ENCODE data around the gene ZDHHC8.

ZDHHC8 gene

DNA sequence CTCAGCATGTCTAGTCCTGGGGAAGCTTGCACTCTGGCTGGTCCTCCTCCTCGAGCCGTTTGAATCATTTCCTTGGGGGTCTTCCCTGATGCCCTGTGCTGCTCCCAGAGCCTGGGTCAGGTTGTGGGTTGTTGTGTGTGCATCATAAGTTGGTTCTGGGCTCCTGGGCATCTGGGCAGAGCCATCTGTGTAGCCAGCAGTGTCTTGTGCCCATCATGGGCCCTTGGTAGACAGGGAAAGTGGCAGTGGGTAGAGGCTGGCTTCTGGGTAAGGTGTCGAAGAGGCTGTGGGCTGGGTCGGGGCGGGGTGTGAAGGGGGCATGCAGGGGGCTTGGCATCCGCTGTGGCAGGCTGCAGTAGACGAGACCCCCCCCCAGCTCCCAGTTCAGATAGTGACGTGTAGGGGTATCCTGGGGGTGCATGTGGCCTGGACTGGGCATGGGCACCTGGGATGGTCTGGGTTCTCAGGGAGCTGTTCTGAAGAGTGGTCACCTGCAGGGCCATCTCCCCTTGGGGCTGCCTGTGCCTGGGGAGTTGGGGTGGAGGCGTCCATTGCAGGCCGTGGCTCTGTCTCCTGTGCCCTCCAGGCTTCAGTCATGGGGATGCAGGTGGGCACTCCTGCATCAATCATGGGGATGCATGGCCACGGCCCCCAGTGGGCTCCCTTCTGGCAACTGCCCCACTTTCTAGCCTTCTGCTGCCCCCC lies 7.4 kb upstream of the ZDHHC8 start:
- Histone ChIP-seq H3K4me3 (ENCODE audit: low read depth in 1 of 5, low read length in 5 of 5) (no peak overlapping the region), H3K9me3 (ENCODE audit: control insufficient read depth in 5 of 5, low read length in 5 of 5) (no peaks in the 10 kb centered on the region), H3K36me3 (ENCODE audit: control insufficient read depth in 5 of 5, insufficient read depth in 5 of 5, low read length in 5 of 5) (peaks cover 0 to 67% (median 61%) of the 10 kb centered on the region in 5 donors), H3K27ac (ENCODE audit: low read depth, low read length) (no peak overlapping the region), H3K9ac (ENCODE audit: low read length in 5 of 5) (no peak overlapping the region), H3K27me3 (ENCODE audit: control insufficient read depth in 5 of 5, insufficient read depth in 4 of 5, low read length in 5 of 5) (no peaks in the 10 kb centered on the region), H3K4me1 (ENCODE audit: control insufficient read depth in 5 of 5, insufficient read depth in 5 of 5, low read length in 5 of 5) (peaks cover 0 to 11% (median 4%) of the 10 kb centered on the region in 5 donors)

DNA sequence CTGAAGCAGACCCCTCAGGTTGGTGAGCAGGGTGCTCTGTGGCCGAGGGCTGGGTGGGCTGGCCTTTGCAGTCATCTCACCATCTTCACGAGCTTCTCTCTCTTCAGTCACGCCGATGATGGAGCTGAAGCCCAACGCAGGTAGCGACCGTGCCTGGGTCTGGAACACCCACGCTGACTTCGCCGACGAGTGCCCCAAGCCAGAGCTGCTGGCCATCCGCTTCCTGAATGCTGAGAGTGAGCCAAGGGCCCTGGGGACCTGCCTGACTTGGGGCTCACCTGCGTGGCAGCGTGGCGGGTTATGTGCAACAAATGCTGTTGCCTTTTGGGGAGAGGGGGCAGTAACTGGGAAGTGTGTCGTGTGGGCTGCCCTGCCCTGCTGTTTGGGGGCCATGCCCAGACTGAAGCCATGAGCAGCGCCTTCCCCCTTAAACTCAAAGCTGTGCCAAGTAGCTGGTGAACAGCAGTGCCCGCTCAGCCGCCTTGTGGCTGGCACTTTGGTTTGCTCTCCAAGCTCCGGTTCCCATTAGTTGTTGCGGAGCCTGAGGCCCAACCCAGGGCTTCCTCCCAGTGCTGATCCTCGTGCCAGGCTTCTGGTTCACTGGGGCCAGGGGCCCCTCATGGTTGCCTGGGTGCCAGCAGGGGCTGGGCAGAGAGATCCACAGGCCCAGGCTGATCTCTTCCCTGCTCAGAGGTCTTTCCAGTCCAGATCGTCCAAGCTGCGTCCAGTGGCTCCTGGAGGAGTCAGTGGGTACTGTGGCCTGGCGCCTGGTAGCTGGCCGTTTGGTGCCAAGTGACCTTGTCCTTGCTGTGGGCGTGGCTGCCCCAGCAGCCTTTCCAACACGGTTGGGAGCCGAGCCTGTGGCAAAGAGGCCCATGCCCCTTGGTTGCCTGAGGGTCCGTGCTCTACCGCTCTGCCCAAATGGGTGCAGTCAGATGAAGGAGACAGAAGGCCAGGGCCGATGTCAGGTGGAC lies 6.1 kb upstream of the ZDHHC8 start:
- H3K9me3 ChIP-seq (ENCODE audit: control insufficient read depth in 5 of 5, low read length in 5 of 5), result no peaks in the 10 kb centered on the region
- H3K4me3 ChIP-seq (ENCODE audit: low read depth in 1 of 5, low read length in 5 of 5), result no peak overlapping the region
- H3K36me3 ChIP-seq (ENCODE audit: control insufficient read depth in 5 of 5, insufficient read depth in 5 of 5, low read length in 5 of 5), result peaks cover 0 to 58% (median 51%) of the 10 kb centered on the region in 5 donors
- H3K9ac ChIP-seq (ENCODE audit: low read length in 5 of 5), result no peak overlapping the region
- H3K4me1 ChIP-seq (ENCODE audit: control insufficient read depth in 5 of 5, insufficient read depth in 5 of 5, low read length in 5 of 5), result peaks cover 1 to 12% (median 6%) of the 10 kb centered on the region in 5 donors
- H3K27me3 ChIP-seq (ENCODE audit: control insufficient read depth in 5 of 5, insufficient read depth in 4 of 5, low read length in 5 of 5), result no peaks in the 10 kb centered on the region
- H3K27ac ChIP-seq (ENCODE audit: low read depth, low read length), result no peak overlapping the region

DNA sequence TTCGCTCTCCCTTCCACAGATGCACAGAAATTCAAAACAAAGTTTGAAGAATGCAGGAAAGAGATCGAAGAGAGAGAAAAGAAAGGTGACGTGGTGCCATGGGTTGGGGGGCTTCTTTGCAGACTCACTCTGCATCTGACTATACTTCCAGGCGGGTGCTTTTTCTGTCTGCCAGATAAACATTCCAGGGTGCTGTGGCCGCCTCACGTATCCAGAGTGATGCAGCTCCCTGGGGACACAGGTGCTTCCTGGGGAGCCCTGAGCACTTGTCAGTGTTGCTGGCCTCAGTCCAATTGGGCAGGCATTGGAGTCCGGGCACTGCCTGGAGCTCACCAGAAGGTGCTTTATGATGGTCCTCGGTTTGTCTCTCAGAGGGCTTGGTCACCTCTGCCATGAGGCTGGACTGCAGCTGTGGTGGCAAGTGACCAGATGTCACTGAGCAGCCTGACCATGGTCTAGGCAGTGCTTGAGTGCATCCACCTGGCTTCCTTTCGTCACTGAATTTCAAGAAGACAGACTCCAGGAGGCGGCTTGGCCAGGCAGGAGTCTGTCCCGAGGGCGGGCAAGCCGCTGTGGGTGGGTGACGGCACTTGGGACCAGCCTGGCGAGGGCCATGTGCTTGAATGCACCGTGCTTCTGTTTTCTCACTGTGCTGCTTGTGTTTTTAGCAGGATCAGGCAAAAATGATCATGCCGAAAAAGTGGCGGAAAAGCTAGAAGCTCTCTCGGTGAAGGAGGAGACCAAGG lies 5.1 kb upstream of the ZDHHC8 start:
- peaks cover 0 to 55% (median 48%) of the 10 kb centered on the region in 5 donors for H3K36me3 ChIP-seq (ENCODE audit: control insufficient read depth in 5 of 5, insufficient read depth in 5 of 5, low read length in 5 of 5)
- no peak overlapping the region for H3K27ac ChIP-seq (ENCODE audit: low read depth, low read length)
- H3K9me3 ChIP-seq (ENCODE audit: control insufficient read depth in 5 of 5, low read length in 5 of 5), result no peaks in the 10 kb centered on the region
- H3K4me1 ChIP-seq (ENCODE audit: control insufficient read depth in 5 of 5, insufficient read depth in 5 of 5, low read length in 5 of 5), result peaks cover 1 to 16% (median 10%) of the 10 kb centered on the region in 5 donors
- H3K9ac ChIP-seq (ENCODE audit: low read length in 5 of 5), result no peak overlapping the region
- H3K4me3 ChIP-seq (ENCODE audit: low read depth in 1 of 5, low read length in 5 of 5), result no peak overlapping the region
- H3K27me3 ChIP-seq (ENCODE audit: control insufficient read depth in 5 of 5, insufficient read depth in 4 of 5, low read length in 5 of 5), result no peaks in the 10 kb centered on the region

DNA sequence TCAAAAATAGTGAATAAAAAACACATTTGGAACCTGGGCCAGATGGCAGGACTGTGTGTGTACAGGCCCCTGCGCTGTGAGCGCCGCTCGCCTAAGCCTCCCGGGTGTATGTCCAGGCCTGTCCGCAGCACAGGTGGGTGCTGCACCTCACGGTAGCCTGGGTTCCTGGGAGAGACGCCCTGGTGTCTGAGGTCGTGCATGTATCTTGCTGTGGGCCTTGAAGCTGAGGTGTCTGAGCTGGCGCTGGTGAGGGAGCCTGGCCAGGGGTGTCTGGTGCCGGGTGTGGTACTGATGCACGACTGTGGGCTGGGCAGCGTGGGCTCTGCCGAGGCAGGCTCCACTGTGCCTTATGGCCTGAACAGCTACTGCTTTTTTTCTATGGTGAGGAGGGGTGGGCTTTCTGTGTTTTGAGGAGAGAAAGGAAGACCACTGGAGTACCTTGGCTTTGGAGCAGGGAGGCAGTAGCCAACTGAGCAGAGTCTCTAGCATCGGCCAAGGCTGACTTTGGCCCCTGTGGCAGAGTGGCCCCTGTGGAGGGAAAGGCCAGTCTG lies 4.2 kb upstream of the ZDHHC8 start:
- Histone ChIP-seq H3K4me1 (ENCODE audit: control insufficient read depth in 5 of 5, insufficient read depth in 5 of 5, low read length in 5 of 5) (peaks cover 1 to 20% (median 14%) of the 10 kb centered on the region in 5 donors), H3K9me3 (ENCODE audit: control insufficient read depth in 5 of 5, low read length in 5 of 5) (no peaks in the 10 kb centered on the region)

DNA sequence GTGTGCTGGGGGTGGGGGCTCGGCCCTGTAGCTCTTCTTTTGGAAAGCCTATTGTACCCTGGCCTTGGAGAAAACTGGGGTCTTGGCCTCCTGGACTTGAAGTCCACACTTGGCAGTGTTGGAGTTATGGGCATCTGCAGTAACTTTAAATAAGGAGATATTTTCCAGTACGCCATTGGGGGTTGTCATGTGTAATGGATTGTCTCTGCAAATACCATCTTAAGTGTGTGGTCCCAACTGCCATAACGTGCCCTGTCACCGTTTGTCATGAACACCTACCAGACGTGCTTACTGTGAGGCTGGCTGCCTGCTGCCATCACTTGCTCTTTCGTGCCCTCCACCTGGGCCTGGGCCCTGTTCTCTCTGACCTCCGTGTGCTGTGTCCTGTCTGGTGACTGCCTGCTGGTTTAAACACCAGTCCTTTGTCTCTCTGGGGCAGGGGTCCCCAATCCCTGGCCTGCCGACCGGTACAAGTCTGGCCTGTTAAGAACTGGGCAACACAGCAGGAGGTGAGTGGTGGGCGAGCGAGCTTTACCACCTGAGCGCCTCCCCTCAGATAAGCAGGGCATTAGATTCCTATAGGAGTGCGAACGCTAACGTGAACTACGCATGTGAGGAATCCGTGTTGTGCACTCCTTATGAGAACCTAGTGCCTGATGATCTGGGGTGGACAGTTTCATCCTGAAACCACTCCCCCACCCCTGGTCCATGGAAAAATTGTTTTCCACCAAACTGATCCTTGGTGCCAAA lies 3.6 kb upstream of the ZDHHC8 start:
- H3K9ac ChIP-seq (ENCODE audit: low read length in 5 of 5), result no peak overlapping the region
- peaks cover 3 to 27% (median 20%) of the 10 kb centered on the region in 5 donors for H3K4me1 ChIP-seq (ENCODE audit: control insufficient read depth in 5 of 5, insufficient read depth in 5 of 5, low read length in 5 of 5)
- no peak overlapping the region for H3K27ac ChIP-seq (ENCODE audit: low read depth, low read length)

More for the DNA sequence above, 4.2 kb upstream of the ZDHHC8 start:
- H3K4me3 ChIP-seq (ENCODE audit: low read depth in 1 of 5, low read length in 5 of 5), result no peak overlapping the region
- no peaks in the 10 kb centered on the region for H3K27me3 ChIP-seq (ENCODE audit: control insufficient read depth in 5 of 5, insufficient read depth in 4 of 5, low read length in 5 of 5)
- peaks cover 0 to 46% (median 38%) of the 10 kb centered on the region in 5 donors for H3K36me3 ChIP-seq (ENCODE audit: control insufficient read depth in 5 of 5, insufficient read depth in 5 of 5, low read length in 5 of 5)
- H3K9ac ChIP-seq (ENCODE audit: low read length in 5 of 5), result no peak overlapping the region
- H3K27ac ChIP-seq (ENCODE audit: low read depth, low read length), result no peak overlapping the region

DNA sequence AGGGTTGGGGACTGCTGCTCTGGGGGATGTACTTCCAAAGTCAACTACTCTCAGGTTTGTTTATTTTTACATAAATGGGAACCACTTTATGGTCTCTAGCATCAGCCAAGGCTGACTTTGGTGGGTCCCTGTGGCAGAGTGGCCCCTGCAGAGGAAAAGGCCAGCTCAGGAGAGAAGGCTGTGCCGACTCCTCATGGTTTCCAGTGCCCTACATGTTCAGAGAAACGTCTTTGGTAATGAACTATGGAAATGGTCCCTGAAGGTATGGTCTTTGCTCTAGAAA lies 3.0 kb upstream of the ZDHHC8 start:
- no peak overlapping the region for H3K4me3 ChIP-seq (ENCODE audit: low read depth in 1 of 5, low read length in 5 of 5)
- H3K27ac ChIP-seq (ENCODE audit: low read depth, low read length), result no peak overlapping the region
- H3K36me3 ChIP-seq (ENCODE audit: control insufficient read depth in 5 of 5, insufficient read depth in 5 of 5, low read length in 5 of 5), result peaks cover 0 to 42% (median 36%) of the 10 kb centered on the region in 5 donors
- H3K27me3 ChIP-seq (ENCODE audit: control insufficient read depth in 5 of 5, insufficient read depth in 4 of 5, low read length in 5 of 5), result no peaks in the 10 kb centered on the region
- H3K9ac ChIP-seq (ENCODE audit: low read length in 5 of 5), result no peak overlapping the region
- peaks cover 3 to 31% (median 25%) of the 10 kb centered on the region in 5 donors for H3K4me1 ChIP-seq (ENCODE audit: control insufficient read depth in 5 of 5, insufficient read depth in 5 of 5, low read length in 5 of 5)
- no peaks in the 10 kb centered on the region for H3K9me3 ChIP-seq (ENCODE audit: control insufficient read depth in 5 of 5, low read length in 5 of 5)

More for the DNA sequence above, 3.6 kb upstream of the ZDHHC8 start:
- Histone ChIP-seq H3K4me3 (ENCODE audit: low read depth in 1 of 5, low read length in 5 of 5) (no peak overlapping the region), H3K27me3 (ENCODE audit: control insufficient read depth in 5 of 5, insufficient read depth in 4 of 5, low read length in 5 of 5) (no peaks in the 10 kb centered on the region), H3K36me3 (ENCODE audit: control insufficient read depth in 5 of 5, insufficient read depth in 5 of 5, low read length in 5 of 5) (peaks cover 0 to 45% (median 38%) of the 10 kb centered on the region in 5 donors), H3K9me3 (ENCODE audit: control insufficient read depth in 5 of 5, low read length in 5 of 5) (no peaks in the 10 kb centered on the region)

DNA sequence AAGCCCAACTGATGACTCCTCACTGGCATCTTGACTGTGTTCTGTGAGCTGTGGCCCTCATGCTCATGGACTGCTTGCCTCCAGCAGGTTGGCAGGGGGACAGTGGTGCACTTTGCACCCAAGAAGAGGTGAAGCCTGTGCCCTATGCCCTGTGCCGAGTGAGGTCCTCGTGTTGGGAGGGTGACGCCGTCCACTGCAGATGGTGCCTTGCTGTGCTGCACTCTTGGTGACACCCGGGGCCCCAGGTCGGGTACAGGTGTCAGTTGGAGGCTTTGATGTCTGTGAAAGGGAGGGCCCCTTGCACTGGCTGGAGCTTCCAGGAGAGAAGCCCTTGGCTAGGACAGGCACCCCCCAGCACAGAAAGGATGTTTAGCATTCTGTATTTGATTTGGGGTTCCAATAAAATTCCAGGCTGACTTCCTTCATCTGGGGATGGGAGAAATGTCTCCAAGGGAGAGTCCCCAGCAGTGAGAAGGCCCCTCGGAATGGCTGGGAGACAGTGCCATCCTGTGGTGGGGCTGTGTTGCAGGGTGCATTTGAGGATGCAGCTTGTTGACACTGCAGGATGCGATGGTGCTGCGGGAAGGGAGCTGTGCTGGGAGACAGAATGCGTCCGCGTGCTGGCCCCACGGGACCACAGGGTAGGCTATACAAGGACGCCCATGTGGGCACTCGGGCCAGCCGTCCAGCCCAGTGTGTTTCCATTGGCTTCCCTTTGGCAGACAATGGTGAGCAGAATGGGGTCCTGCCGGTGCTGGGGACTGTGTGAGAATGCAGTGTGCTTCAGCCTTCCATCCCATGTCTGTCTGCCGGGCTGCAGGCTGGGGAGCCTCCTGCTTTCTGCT lies 2.5 kb upstream of the ZDHHC8 start:
- Histone ChIP-seq H3K9ac (ENCODE audit: low read length in 5 of 5) (no peak overlapping the region), H3K4me1 (ENCODE audit: control insufficient read depth in 5 of 5, insufficient read depth in 5 of 5, low read length in 5 of 5) (peaks cover 3 to 37% (median 31%) of the 10 kb centered on the region in 5 donors), H3K9me3 (ENCODE audit: control insufficient read depth in 5 of 5, low read length in 5 of 5) (no peaks in the 10 kb centered on the region), H3K27ac (ENCODE audit: low read depth, low read length) (no peak overlapping the region), H3K27me3 (ENCODE audit: control insufficient read depth in 5 of 5, insufficient read depth in 4 of 5, low read length in 5 of 5) (no peaks in the 10 kb centered on the region), H3K36me3 (ENCODE audit: control insufficient read depth in 5 of 5, insufficient read depth in 5 of 5, low read length in 5 of 5) (peaks cover 0 to 36% (median 30%) of the 10 kb centered on the region in 5 donors), H3K4me3 (ENCODE audit: low read depth in 1 of 5, low read length in 5 of 5) (no peak overlapping the region)

DNA sequence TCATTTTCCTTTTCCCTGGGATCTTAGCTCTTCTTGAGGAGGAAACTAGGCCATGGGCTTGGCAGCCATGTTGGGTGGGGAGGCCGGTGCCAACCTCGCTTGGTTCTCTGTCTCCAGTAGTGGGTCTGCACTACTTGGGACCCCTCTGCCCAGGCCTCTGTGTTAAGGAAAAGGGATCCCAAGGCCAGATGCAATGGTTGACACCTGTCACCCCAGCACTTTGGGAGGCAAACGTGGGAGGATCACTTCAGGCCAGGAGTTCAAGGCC lies 1.9 kb upstream of the ZDHHC8 start:
- Histone ChIP-seq H3K4me3 (ENCODE audit: low read depth in 1 of 5, low read length in 5 of 5) (no peak overlapping the region), H3K9ac (ENCODE audit: low read length in 5 of 5) (no peak overlapping the region), H3K36me3 (ENCODE audit: control insufficient read depth in 5 of 5, insufficient read depth in 5 of 5, low read length in 5 of 5) (peaks cover 0 to 31% (median 27%) of the 10 kb centered on the region in 5 donors), H3K4me1 (ENCODE audit: control insufficient read depth in 5 of 5, insufficient read depth in 5 of 5, low read length in 5 of 5) (peaks cover 3 to 43% (median 37%) of the 10 kb centered on the region in 5 donors), H3K27ac (ENCODE audit: low read depth, low read length) (no peak overlapping the region), H3K9me3 (ENCODE audit: control insufficient read depth in 5 of 5, low read length in 5 of 5) (no peaks in the 10 kb centered on the region), H3K27me3 (ENCODE audit: control insufficient read depth in 5 of 5, insufficient read depth in 4 of 5, low read length in 5 of 5) (no peaks in the 10 kb centered on the region)

All from subcutaneous abdominal adipose tissue (tissue), 5 donors.